Suppressor macrophage treated with lipopolysaccharide for 4 hours (primary cell): ENCODE measurements around the gene PDE8B.

Experiments
- DNase-seq: peaks from one replicate; pipeline ENCODE4 v3.0.0-alpha.2; 2020

Gene PDE8B

DNA sequence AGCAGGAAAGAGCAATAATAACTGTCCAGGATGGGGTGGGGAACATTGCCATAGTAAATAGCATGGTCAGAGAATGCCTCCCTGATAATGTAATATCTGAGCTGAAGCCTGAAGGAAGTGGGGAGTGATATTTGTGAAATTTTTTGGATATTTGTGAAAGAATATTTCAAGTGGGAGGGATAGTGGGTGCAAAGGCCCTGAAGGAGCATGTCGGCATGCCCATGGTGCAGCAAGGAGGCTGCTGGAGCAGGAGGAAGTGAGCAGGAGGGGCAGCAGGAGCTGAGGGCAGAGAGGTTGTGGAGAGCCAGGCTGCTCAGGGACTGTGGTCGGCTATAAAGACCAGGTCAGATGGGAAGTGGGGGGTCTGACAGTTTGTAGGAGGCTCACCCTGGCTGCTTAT is 21.1 kb upstream of the PDE8B start:
- DNase-seq, result no peak

DNA sequence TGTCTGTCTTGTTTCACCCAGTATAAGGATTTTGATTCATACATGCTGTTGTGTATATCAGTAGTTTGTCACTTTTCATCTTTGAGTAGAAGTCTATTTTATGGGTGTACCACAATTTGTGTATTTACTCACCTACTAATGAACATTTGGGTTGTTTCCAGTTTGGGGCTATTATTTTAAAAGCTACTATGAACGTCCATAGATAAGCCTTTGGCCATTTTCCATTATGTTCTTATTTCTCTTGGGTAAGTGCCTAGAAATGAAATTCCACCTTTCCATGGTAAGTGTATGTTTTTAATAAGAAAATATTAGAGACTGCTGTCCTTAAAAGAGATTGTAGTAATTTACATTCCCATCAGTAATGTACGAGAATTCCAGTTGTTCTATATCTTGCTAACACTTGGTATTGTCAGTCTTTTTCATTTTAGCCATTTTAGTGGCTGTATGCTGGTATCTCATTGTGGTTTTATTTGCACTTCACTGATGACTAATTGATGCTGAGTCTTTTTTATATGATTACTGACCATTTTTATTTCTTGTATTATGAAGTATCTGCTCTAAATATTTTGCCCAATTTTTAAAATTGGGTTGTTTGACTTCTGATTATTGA is 17.9 kb upstream of the PDE8B start:
- DNase-seq, result no peak

DNA sequence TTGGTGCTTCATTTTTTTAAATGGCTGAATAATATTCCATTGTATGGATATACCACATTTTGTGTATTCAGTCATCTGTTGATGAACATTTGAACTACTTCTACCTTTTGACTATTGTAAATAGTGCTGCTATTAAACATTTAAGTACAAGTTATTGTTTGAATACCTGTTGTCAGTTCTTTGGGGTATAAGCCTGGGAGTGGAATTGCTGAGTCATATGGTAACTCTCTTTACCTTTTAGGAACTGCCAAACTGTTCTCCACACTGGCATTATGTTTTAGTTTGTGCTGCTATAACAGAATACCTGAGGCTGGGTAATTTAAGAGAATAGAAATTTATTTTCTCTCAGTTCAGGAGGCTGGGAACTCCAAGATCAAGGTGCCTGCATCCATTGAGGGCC is 15.7 kb upstream of the PDE8B start:
- no peak for DNase-seq

DNA sequence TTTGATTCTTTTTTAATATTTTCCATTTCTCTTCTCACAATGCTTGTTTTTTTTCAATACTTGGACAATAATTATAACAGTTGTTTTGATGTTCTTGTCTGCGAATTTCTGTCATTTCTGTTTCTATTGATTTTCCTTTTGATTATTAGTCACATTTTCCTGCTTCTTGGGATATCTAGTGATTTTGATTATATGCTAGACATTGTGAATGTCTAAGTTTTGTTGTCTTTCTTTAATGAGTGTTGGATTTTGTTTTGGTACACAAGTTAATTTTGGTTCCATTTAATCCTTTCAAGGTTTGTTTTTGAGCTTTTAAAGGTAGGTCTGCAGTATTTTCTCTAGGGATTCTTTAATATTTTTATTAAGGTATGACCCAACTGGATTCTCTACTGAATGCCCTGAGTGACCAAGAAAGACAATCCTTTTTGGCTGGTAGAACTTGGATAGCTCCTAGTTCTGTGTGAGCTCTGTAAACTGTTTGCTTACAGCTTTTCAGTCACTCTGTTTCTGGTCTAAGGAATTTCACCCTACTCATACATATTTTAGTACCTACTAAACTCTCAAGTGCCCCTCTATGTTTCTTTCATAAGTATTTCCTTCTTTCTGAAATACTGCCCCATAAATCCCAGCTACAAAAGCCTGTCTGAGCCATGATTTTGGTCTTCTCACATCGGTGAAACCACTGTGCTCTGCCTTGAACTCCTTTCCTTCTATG is 12.5 kb upstream of the PDE8B start:
- no peak for DNase-seq

DNA sequence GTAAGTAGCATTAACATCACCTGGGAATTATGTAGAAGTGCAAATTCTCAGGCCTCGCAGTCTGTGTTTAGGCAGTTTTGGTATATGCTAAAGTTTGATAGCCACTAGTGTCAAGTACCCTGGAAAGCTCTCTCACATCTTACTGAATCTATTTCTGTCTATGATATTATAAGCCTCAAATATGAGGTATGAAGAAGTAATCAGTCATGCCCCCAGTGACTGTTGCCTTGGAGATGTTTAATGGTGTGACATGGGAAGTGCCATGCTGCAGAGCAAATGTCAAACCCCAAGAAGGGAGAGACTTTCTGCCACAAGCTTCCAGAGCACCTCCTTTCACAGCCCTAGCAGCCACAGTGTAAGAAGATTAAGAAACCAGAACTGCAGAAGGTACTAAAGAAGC is 9.8 kb upstream of the PDE8B start:
- no peak for DNase-seq

DNA sequence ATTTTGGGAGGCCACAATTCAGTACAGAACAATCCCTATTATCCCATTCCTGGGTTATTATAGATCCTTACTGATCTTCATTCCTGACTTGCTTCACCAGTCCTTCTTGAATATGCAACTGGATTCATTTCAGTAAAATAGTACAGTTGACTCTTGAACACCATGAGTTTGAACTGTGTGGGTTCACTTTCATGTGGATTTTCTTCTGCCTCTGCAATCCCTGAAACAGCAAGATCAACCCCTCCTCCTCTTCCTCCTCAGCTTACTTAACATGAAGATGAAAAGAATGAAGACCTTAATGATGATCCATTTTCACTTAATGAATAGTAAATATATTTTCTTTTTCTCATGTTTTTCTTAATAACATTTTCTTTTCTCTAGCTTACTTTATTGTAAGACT is 8.3 kb upstream of the PDE8B start:
- DNase-seq, result no peak

DNA sequence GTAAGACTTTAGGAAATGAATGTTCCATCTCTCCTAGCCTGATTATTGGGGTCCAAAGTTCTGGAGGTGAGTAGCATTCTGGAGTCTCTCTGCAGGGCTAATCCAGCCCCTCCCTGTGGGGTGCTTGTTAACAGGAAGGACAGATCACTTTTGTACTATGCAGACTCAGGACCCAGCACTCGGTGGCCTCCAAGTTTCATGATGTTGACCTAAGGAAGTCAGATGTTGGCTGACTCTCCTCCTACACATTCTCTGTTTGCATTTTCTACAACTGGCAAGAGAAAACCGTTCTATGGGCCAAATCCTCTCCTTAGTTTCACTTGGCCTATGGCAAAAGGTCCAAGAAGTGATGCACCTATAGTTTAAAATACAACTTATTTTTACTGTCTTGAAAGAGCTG is 5.5 kb upstream of the PDE8B start:
- no peak for DNase-seq

DNA sequence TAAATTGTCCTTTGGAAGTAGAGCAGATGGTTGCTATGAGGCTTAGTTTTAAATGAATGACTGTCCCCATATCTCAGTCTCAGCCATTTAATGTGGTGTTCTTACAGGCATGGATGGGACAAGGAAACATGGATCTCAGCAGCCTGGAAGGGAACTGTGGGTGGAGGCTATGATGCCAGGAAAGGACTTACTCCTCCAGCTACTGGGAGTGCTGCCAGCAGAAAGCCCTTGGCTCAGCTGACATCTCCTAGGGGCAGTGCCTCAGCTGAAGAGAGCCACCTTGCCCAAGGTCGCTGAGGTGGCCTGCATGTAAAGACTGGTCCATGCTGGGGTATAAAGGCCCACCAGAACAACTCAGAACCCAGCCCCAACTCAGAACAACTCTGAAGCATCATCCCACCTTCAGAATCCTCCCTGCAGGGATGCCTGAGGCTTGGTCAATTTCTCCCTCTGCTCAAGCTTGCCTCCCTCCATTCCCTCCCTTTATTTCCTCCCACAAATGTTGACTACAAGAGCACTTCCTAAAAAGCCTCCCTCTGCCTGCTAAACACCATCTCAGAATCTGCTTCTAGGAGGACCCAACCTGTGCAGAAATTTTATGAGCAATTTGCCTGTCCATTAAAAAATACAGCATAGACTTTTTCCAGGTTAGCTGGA is 1.8 kb upstream of the PDE8B start:
- DNase-seq, result no peak

DNA sequence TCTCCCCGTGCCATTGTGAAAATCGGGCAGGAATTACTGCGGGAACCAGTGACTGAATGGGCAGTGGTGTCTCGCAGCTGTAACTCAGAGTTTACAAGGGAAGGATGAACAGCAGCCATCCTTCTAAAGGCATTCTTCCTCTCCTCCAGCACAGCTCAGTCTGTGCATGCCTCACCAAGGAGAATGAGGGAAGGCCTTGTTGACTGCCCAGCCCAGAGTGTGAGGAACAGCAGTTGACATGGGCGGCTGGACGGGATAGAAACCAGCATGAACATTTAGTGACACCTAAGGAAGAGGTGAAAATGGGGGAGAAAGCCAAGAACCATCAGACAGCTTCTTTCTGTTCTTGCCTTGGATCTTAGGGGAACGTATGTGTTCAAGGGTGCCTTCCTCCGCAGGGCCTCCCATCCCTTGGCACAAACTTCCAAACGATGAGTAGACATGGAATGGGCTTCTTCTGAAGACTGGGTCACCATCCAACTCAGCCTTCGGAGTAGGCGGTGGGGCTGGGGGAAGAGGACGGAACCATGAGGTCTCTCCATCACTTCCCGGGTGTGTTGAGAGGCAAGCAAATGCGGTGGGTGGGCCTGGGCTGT is 887 bp upstream of the PDE8B start:
- no peak for DNase-seq

DNA sequence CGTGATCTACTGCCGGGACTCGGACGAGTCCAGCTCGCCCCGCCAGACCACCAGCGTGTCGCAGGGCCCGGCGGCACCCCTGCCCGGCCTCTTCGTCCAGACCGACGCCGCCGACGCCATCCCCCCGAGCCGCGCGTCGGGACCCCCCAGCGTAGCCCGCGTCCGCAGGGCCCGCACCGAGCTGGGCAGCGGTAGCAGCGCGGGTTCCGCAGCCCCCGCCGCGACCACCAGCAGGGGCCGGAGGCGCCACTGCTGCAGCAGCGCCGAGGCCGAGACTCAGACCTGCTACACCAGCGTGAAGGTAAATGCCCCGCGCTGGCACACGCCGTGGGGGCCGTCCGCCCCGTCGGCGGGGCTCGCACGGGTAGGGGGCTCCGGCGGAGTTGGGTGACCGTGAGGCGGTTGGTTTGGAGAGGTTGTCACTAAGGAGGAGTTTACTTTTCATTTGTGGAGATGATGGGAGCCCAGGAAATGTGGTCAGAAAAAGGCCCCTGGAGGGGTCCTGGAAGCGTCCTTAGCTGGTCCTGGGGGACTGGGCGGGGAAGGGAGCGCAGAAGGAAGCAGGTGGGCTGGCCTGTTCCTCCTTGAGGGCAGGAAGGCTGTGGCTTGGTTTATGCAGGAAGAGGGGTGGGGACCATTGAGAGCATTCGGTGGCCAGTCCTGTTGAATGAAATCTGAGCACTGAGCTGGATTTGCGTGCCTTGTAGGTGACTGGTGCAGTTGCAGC is 647 bp downstream of the PDE8B start:
- no peak for DNase-seq

DNA sequence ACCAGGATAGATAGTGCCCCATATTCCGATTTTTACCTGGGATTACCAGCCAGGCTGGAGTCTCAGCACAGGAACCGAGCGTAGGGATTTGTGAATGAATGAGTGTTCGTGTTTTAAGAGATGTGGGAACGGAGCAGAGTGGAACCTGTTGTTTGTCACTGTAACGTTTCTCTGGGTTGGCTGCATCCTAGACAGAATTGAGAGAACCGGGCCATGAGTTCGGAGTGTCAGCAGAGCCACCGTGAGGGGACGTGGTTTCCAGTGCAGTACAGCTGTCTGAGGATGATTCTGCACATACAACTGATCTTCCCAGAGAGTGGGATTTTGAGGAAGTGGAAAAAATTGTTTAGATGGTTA is 1.2 kb downstream of the PDE8B start:
- peak; percentile 12 for DNase-seq

DNA sequence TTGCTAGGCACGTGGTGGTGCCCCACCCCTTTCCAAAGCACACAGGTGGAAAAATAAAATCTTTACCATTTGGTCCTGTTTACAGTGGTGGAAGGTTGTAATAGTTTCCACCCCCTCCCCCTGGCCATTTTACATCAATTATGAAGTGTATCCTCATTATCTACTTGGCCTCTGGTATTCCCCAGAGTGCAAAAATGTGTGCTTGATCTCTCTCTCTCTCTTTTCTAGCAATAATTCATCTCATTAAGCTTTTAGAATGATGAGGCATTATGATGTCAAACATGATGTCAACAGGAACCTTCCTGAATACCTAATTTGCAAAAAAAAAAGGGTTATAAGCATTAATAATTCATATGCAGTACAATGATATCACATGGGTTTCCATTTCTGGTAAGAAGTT is 3.1 kb downstream of the PDE8B start:
- no peak for DNase-seq

DNA sequence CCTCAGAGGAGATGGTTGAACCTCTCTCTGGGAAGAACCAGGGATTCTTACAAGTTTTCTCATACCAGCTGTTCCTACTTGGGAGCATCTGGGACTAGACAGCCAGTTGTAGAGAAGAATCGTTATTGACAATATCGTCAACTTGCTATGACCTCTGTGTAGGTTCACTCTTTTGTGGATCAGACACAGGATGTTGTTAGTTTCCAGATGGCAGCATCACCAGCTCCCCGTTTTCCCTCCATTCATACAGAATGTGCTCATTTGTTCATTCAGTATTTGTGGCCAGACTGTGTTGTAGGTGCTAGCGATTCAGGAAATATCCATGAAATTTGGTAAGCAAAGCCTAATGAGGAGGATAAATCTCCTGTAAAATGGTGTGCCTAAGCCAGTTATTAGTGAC is 3.7 kb downstream of the PDE8B start:
- no peak for DNase-seq

DNA sequence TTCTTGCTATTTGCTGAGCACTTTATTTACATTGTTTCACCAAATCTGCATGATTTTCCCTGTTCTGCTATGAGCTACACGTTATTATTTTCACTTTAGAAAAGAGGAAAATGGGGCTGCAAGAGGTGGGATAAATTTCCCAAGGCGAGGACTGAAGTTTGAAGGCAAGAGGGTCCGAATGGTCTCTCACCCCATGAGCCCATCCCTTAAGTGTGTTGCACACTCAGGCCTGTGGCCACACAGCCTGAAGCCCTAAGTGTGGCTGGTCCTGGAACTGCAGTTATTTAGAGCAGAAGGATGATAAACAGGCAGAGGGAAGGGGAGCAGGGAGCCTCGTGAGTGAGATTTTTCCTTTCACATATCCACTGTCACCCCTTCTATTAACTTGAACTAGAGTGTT is 7.8 kb downstream of the PDE8B start:
- DNase-seq, result no peak

DNA sequence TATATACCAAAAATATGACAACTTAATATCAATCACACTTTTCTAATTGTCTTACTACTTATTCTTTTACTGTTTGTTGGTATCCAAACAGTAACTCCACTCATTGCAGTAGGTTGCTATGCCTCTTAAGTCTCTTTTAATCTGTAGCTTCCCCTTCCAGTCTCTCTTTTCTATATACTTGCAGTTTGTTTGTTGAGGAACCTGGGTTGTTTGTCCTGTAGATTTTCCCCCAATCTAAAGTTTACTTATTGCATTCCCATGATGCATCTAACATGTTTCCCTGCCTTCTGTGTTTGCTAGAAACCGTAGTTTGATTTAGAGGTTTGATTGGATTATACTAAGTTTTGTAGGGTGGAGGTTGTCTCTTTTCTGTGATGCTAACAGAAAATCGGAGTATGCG is 10.6 kb downstream of the PDE8B start:
- no peak for DNase-seq

DNA sequence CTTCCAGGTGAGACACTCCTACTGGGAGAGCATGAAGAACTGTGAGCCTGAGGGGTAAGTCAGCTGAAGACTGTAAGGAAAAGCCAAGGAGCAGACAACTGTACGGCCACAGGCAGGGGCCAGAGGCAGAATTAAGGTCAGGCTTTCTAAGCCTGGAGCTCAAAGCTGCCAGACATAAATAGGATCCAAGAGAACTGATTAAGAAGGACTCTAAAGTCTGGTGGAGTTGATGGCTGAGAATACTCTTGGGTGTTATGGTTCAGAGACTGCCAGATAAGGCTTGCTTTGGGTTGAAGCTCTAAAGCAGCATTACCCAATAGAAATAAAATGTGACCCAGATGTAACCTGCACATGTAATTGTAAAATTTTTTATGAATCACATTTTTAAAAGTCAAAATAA is 12.2 kb downstream of the PDE8B start:
- no peak for DNase-seq

DNA sequence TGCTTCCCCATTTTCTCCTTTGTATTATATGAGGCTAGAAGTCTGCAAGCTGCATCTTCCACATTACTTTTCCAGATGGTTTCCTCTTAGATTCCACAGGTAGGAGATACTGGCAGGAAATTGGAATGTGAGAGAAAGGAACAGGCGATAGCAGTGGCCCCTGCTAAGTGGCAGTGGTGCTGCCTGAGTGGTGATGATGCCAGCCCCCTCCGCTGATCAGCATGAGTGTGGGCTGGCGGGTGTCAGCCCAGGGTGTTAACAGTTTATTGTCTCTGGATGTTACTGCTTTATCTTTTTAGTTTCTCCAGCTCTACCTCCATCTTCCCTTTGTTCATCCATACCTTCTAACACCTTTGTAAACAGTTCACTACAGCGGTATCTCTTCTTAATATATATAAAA is 13.2 kb downstream of the PDE8B start:
- no peak for DNase-seq

DNA sequence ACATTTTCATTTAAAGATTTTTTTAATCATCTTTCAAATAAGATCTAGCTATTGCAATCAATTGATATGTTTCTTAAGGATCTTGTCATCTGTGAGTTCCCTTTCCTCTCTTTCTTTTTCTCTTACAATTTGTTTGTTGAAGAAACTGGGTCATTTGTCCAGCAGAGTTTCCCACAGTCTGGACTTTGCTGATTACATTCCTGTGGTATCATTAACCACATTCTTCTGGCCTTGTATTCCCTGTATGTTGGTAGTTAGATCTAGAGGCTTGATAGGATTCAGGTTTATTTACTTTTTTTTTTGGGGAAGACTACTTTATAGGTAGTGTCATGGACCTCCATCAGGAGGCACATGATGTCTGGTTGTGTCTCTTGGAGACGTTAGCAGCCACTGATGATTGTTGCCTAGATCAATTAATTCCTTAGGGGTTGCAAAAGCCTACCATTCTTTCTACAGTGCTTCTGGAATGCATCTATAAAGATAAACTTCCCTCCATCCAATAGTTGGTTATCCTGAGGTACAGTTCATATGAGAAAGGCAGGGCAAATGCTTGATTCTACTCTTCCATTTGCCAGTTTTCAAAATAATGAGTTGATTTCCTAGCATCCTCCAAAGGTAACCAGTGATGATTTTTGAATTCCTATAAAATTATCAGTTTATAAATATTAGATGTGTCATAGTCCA is 14.3 kb downstream of the PDE8B start:
- DNase-seq, result no peak

DNA sequence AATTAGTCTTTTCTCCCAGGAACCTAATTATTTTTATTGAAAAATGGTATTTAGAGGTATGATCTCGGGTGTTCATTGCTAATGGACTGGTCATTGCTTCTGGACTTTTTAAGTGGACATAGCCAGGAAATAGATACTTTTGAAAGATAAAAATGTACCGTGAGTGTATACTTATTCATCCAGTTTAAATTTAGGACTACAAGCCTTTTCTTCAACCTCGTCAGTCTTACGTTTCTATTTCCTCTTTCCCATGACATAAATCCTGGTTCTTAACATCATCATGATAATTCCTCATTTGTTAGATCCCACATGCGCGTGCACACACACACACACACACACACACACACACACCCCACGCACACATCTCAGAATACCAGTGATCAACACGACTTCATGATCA is 15.1 kb downstream of the PDE8B start:
- no peak for DNase-seq

DNA sequence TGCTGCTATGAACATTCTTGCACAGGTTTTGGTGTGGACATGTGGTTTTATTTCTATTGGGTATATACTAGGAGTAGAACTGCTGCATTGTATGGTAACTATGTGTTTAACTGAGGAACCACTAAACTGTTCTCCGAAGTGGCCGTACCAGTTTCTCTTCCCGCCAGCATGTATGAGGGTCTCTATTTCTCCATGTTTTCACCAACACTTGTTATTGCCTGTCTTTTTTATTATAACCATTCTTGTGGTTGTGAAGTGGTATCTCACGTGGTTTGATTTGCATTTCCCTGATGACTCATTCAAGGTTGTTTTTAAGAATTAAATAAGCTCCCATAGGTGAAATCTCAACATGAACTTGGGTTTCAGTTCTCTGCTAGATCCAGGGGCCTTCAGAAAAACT is 19.4 kb downstream of the PDE8B start:
- DNase-seq, result no peak

DNA sequence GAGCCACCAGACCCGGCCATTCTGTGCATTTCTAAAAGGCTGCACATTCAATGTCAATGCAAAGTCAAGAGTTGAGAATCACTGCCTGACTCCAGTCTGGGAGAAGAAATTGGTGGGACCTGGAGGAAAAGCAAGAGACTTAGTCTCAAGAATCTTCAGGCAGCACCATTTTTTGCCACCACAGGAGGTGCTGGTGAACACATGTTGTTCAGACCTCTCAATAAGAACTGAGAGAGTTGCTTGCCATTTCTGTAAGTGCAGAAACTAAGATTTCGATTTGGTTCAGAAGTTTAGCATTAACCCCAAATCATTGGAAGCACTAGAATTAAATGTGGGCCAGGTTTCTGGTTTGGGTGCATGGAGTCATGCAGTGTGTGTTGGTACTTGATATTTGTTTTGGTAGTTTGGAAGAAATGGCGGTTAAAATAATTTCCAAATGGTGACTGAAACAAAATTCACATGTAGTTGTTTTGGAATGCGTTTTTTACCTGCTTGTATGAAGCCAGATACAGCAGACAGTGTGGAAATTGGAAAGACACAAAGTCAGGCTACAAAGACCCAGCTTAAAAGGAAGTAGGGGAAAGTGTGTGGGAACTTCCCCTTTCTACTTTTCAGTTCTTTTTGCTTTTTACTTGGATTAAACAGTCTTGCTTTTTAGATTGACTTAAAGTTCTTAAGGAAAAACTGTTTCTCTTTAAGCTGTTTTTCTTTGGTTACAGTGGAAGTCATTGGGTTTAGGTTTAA is 20.4 kb downstream of the PDE8B start:
- DNase-seq, result peak; percentile 44

DNA sequence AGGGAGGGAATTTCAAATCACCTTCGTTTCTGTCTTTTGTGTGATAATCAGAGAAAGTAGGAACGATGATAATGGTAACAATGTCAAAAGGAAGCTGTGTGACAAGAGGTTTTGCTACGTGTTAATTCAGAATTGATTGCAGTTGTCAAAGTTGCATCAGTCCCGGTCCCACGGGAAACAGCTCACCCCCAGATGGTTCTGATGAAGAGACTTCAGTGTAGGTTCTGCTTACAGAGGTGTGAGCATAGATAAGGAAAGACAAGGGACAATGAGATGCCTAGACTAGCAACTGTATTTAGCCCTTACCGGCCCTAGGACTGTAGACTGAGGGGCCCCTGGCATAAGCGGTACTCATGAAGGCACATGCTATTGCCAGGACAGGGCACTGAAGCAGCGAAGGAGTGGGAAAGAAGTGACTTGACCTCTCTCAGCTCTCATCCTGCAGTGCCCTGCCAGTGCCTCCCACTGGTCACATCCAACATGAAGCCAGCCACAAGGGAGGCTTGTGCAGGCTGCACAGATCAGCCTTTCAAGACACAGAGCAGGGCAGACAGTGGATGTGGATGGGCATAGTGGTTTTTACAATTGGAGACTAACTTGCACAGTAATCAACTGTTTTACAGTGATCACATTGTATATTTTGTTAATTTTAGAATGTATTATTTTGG is 21.1 kb downstream of the PDE8B start:
- DNase-seq, result peak; percentile 55
